Measurements from ENCODE around the gene TGFBR3.

The TGFBR3 gene

GRCh38 chr1:91774520-91775203 is 111.3 kb downstream of the TGFBR3 start:
- no peak overlapping the region for H3K4me2 ChIP-seq
- no peaks in the 10 kb centered on the region for H4K20me1 ChIP-seq (ENCODE audit: insufficient read depth)
- no peak overlapping the region for H3K27ac ChIP-seq
- H3K79me2 ChIP-seq (ENCODE audit: insufficient read depth, low read depth) = no peaks in the 10 kb centered on the region
- H2AFZ ChIP-seq (ENCODE audit: low read depth) = no peak overlapping the region
- no peaks in the 10 kb centered on the region for H3K4me1 ChIP-seq (ENCODE audit: low read depth, poor library complexity, severe bottlenecking)
- H3K9ac ChIP-seq = no peak overlapping the region
- H3K27me3 ChIP-seq (ENCODE audit: insufficient read depth, low read depth) = no peaks in the 10 kb centered on the region
- no peaks in the 10 kb centered on the region for H3K36me3 ChIP-seq (ENCODE audit: insufficient read depth)
- no peak for TF ChIP-seq CTCF (conservative IDR thresholded peaks at IDR 0.05; ENCODE audit: low read depth, low read length)
- H3K4me3 ChIP-seq (IDR thresholded peaks at IDR 0.05; ENCODE audit: insufficient read depth, low read depth, low read length) = no peak overlapping the region

- Histone ChIP-seq H3K4me1 (ENCODE audit: low read depth, poor library complexity, severe bottlenecking) (no peaks in the 10 kb centered on the region), H3K36me3 (ENCODE audit: insufficient read depth) (no peaks in the 10 kb centered on the region), H3K9ac (no peak overlapping the region), H3K79me2 (ENCODE audit: insufficient read depth, low read depth) (no peaks in the 10 kb centered on the region), H4K20me1 (ENCODE audit: insufficient read depth) (no peaks in the 10 kb centered on the region), H3K4me3 (IDR thresholded peaks at IDR 0.05; ENCODE audit: insufficient read depth, low read depth, low read length) (no peak overlapping the region), H2AFZ (ENCODE audit: low read depth) (no peak overlapping the region), H3K27ac (no peak overlapping the region), H3K4me2 (no peak overlapping the region), H3K27me3 (ENCODE audit: insufficient read depth, low read depth) (no peaks in the 10 kb centered on the region)
- TF ChIP-seq CTCF (conservative IDR thresholded peaks at IDR 0.05; ENCODE audit: low read depth, low read length) = no peak
These were observed 114.2 kb downstream of the TGFBR3 start for GRCh38 chr1:91771717-91772116.

- Histone ChIP-seq H3K79me2 (ENCODE audit: insufficient read depth, low read depth) (no peaks in the 10 kb centered on the region), H3K4me2 (no peak overlapping the region), H3K4me3 (IDR thresholded peaks at IDR 0.05; ENCODE audit: insufficient read depth, low read depth, low read length) (no peak overlapping the region), H4K20me1 (ENCODE audit: insufficient read depth) (no peaks in the 10 kb centered on the region), H3K4me1 (ENCODE audit: low read depth, poor library complexity, severe bottlenecking) (no peaks in the 10 kb centered on the region), H3K27ac (no peak overlapping the region), H3K9ac (no peak overlapping the region), H2AFZ (ENCODE audit: low read depth) (no peak overlapping the region), H3K36me3 (ENCODE audit: insufficient read depth) (no peaks in the 10 kb centered on the region), H3K27me3 (ENCODE audit: insufficient read depth, low read depth) (no peaks in the 10 kb centered on the region)
- TF ChIP-seq CTCF (conservative IDR thresholded peaks at IDR 0.05; ENCODE audit: low read depth, low read length) = no peak
These were observed 115.2 kb downstream of the TGFBR3 start for GRCh38 chr1:91770667-91771268.

GRCh38 chr1:91769742-91770141 is 116.2 kb downstream of the TGFBR3 start:
- no peak overlapping the region for H3K4me3 ChIP-seq (IDR thresholded peaks at IDR 0.05; ENCODE audit: insufficient read depth, low read depth, low read length)
- H3K27me3 ChIP-seq (ENCODE audit: insufficient read depth, low read depth) = no peaks in the 10 kb centered on the region
- H4K20me1 ChIP-seq (ENCODE audit: insufficient read depth) = no peaks in the 10 kb centered on the region
- H3K27ac ChIP-seq = no peak overlapping the region
- no peaks in the 10 kb centered on the region for H3K36me3 ChIP-seq (ENCODE audit: insufficient read depth)
- no peaks in the 10 kb centered on the region for H3K79me2 ChIP-seq (ENCODE audit: insufficient read depth, low read depth)
- H3K4me1 ChIP-seq (ENCODE audit: low read depth, poor library complexity, severe bottlenecking) = no peaks in the 10 kb centered on the region
- no peak overlapping the region for H2AFZ ChIP-seq (ENCODE audit: low read depth)
- no peak for TF ChIP-seq CTCF (conservative IDR thresholded peaks at IDR 0.05; ENCODE audit: low read depth, low read length)
- no peak overlapping the region for H3K4me2 ChIP-seq
- no peak overlapping the region for H3K9ac ChIP-seq
